Prostate gland (tissue), 2 donors: ENCODE data around the gene IFRD2.
"Not testable (repeated sequence)": the region's sequence is repeated elsewhere in the genome, so short reads cannot be mapped to it uniquely, and the experiment has no call there.

Experiments
- CTCF ChIP-seq, 4 experiments: fragments of 200-600 bp in 2 of 4; fragments of 450-650 bp in 2 of 4; sonication (generic) in 2 of 4; IDR thresholded peaks; 1 replicate in 3 of 4; 2 replicates in 1 of 4; pipeline ENCODE4 v1.5.1; 2016 to 2019; ENCODE audit warnings: antibody characterized with exemption in 4 of 4, mild to moderate bottlenecking in 2 of 4, moderate library complexity in 2 of 4
- POLR2A ChIP-seq: fragments of 450-650 bp; IDR thresholded peaks from one replicate; pipeline ENCODE4 v1.6.1; 2016; ENCODE audit warnings: antibody characterized with exemption, mild to moderate bottlenecking

- not testable (repeated sequence) for TF ChIP-seq POLR2A; CTCF (IDR thresholded peaks at IDR 0.05)
These were observed 47.4 kb downstream of the IFRD2 start for GRCh38 chr3:50244813-50245212.
